Endodermal cell (in vitro differentiated cells): ENCODE measurements around the gene OBP2B. TPM values are rescaled to one million over a fixed set of nuclear protein-coding genes. Genes with fewer than 3 reads are reported as not detected.

Source experiments
- DNase-seq: peaks from one replicate; pipeline ENCODE4 v3.0.0-alpha.2; 2017
- H3K27ac ChIP-seq: 2 replicates; pipeline ENCODE4 v1.5.1; 2013; ENCODE audit warnings: mild to moderate bottlenecking, low read depth, low read length, moderate library complexity
- H3K27me3 ChIP-seq: 2 replicates; pipeline ENCODE4 v1.6.1; 2013; ENCODE audit warnings: mild to moderate bottlenecking, low read length, moderate library complexity; ENCODE audit not compliant: insufficient read depth, control insufficient read depth, poor library complexity, severe bottlenecking
- H3K36me3 ChIP-seq: 2 replicates; pipeline ENCODE4 v1.7.0; 2013; ENCODE audit warnings: mild to moderate bottlenecking, low read length, moderate library complexity; ENCODE audit not compliant: control insufficient read depth, insufficient read depth
- H3K4me1 ChIP-seq: one replicate; pipeline ENCODE4 v1.7.0; 2013; ENCODE audit warnings: low read length; ENCODE audit not compliant: control insufficient read depth, insufficient read depth
- H3K4me3 ChIP-seq: 2 replicates; pipeline ENCODE4 v1.5.1; 2013; ENCODE audit warnings: mild to moderate bottlenecking, low read length, moderate library complexity
- H3K9ac ChIP-seq: 2 replicates; pipeline ENCODE4 v1.6.1; 2013; ENCODE audit warnings: mild to moderate bottlenecking, low read length, moderate library complexity; ENCODE audit not compliant: poor library complexity, severe bottlenecking; ENCODE audit errors: extremely low read depth
- H3K9me3 ChIP-seq: 2 replicates; pipeline ENCODE4 v1.6.1; 2013; ENCODE audit warnings: mild to moderate bottlenecking, low read length, moderate library complexity; ENCODE audit not compliant: control insufficient read depth
- H3K27ac Mint-ChIP-seq: 2 replicates; pipeline ENCODE4 v1.8.0; 2020; ENCODE audit warnings: mixed read lengths
- H3K27me3 Mint-ChIP-seq: 2 replicates; pipeline ENCODE4 v1.8.0; 2021; ENCODE audit warnings: mild to moderate bottlenecking, mixed read lengths; ENCODE audit not compliant: insufficient read depth
- H3K36me3 Mint-ChIP-seq: 2 replicates; pipeline ENCODE4 v1.8.0; 2020; ENCODE audit warnings: low read depth, mixed read lengths
- H3K4me1 Mint-ChIP-seq: 2 replicates; pipeline ENCODE4 v1.8.0; 2020; ENCODE audit warnings: mixed read lengths
- H3K4me3 Mint-ChIP-seq: 2 replicates; pipeline ENCODE4 v1.8.0; 2020; ENCODE audit warnings: mild to moderate bottlenecking, moderate library complexity, mixed read lengths
- H3K9me3 Mint-ChIP-seq: 2 replicates; pipeline ENCODE4 v1.8.0; 2020; ENCODE audit warnings: mild to moderate bottlenecking, mixed read lengths
- CTCF ChIP-seq: fragments of 200-600 bp; sonication (generic); conservative IDR thresholded peaks from 2 replicates; pipeline ENCODE4 v1.5.0; 2021; ENCODE audit warnings: antibody characterized with exemption, mild to moderate bottlenecking
- WGBS, 2 experiments: methylation state at CpG; one replicate each; pipeline versions ENCODE4 v1.1.5 to v1.1.7; 2013; ENCODE audit warnings: missing lambda C conversion rate in 2 of 2, mixed read lengths in 1 of 2; ENCODE audit not compliant: insufficient coverage in 1 of 2, insufficient read length in 1 of 2; 5-methylcytosine and 5-hydroxymethylcytosine counted together
- total RNA-seq, 2 donors: library from RNA; stranded (reverse); fragmentation: NEBNext Ultra II Directional in 1 of 2; extraction: Animal tissue kit (Norgen Biotek cat#: 25700) in 1 of 2; gene quantifications; 2 replicates in 1 of 2; 3 replicates in 1 of 2; pipeline ENCODE4 v1.2.1, GENCODE V29; 2021

OBP2B gene
- total RNA-seq, 2 donors from 2014 or later = not detected

- TF ChIP-seq CTCF = no peak
- peaks cover 7% of the 10 kb centered on the region for H3K9me3 ChIP-seq
- H3K36me3 Mint-ChIP-seq = no peaks in the 10 kb centered on the region
- no peak overlapping the region for H3K4me3 Mint-ChIP-seq
- H3K9ac ChIP-seq = no peak overlapping the region
- 69 to 78% methylated on average over 3 to 4 of the region's 4 CpGs for WGBS, 2 experiments
- no peaks in the 10 kb centered on the region for H3K36me3 ChIP-seq
- H3K4me1 ChIP-seq = no peaks in the 10 kb centered on the region
- H3K4me3 ChIP-seq = no peak overlapping the region
- H3K27ac ChIP-seq = no peak overlapping the region
- no peak overlapping the region for H3K27ac Mint-ChIP-seq
- H3K9me3 Mint-ChIP-seq = peaks cover 6% of the 10 kb centered on the region
- peaks cover 6% of the 10 kb centered on the region for H3K27me3 ChIP-seq
- H3K4me1 Mint-ChIP-seq = no peaks in the 10 kb centered on the region
- DNase-seq = no peak
- H3K27me3 Mint-ChIP-seq = peaks cover 15% of the 10 kb centered on the region
Measured at GRCh38 chr9:133194597-133194996, 14.5 kb downstream of the OBP2B start.

- H3K36me3 Mint-ChIP-seq = no peaks in the 10 kb centered on the region
- Histone ChIP-seq H3K27me3 (peaks cover 17% of the 10 kb centered on the region), H3K27ac (no peak overlapping the region), H3K9ac (no peak overlapping the region), H3K4me1 (no peaks in the 10 kb centered on the region), H3K36me3 (no peaks in the 10 kb centered on the region), H3K4me3 (no peak overlapping the region), H3K9me3 (peaks cover 7% of the 10 kb centered on the region)
- 61 to 64% methylated on average over 2 to 7 of the region's 7 CpGs for WGBS, 2 experiments
- H3K4me3 Mint-ChIP-seq = no peak overlapping the region
- no peak for DNase-seq
- peaks cover 6% of the 10 kb centered on the region for H3K9me3 Mint-ChIP-seq
- TF ChIP-seq CTCF = no peak
- no peaks in the 10 kb centered on the region for H3K4me1 Mint-ChIP-seq
- H3K27me3 Mint-ChIP-seq = peaks cover 24% of the 10 kb centered on the region
- no peak overlapping the region for H3K27ac Mint-ChIP-seq
Measured at GRCh38 chr9:133191989-133192388, 17.1 kb downstream of the OBP2B start.

GRCh38 chr9:133189826-133190225, 19.2 kb downstream of the OBP2B start:
- peaks cover 16% of the 10 kb centered on the region for H3K27me3 ChIP-seq
- Mint-ChIP-seq H3K36me3 (no peaks in the 10 kb centered on the region), H3K27me3 (peaks cover 31% of the 10 kb centered on the region), H3K9me3 (peaks cover 2% of the 10 kb centered on the region), H3K27ac (no peak overlapping the region), H3K4me1 (peaks cover 2% of the 10 kb centered on the region), H3K4me3 (no peak overlapping the region)
- no peak overlapping the region for H3K9ac ChIP-seq
- H3K9me3 ChIP-seq = peaks cover 2% of the 10 kb centered on the region
- H3K4me1 ChIP-seq = no peaks in the 10 kb centered on the region
- H3K4me3 ChIP-seq = no peak overlapping the region
- no peaks in the 10 kb centered on the region for H3K36me3 ChIP-seq
- no peak for DNase-seq
- no peak for TF ChIP-seq CTCF
- WGBS, 2 experiments = 89% methylated on average over 6 to 8 of the region's 8 CpGs
- H3K27ac ChIP-seq = no peak overlapping the region
